ENCODE measurements around the gene STARD13.

STARD13 gene

GRCh38 chr13:33139780-33140535 is 145.6 kb downstream of the STARD13 start:
- DNase-seq, result no peak

DNA sequence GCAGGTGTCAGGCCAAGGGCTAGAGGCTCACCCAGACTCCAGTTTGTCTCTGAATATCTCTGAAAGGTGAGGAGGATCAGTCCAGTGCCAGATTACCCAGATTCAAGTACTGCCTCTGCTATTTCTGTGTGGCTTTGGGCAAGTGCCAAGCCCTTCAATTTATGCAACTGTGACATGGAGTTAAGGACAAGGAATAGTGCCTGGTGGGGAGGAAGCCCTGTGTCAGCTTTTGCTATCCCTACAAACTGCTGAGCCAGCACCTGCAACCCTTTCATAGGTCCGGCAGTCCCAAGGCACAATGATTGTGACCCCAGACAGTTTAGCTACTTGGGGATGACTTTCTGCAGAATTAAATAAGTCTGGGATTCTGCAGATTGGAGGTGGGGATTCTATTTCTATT is 146.4 kb downstream of the STARD13 start:
- no peak for DNase-seq

DNA sequence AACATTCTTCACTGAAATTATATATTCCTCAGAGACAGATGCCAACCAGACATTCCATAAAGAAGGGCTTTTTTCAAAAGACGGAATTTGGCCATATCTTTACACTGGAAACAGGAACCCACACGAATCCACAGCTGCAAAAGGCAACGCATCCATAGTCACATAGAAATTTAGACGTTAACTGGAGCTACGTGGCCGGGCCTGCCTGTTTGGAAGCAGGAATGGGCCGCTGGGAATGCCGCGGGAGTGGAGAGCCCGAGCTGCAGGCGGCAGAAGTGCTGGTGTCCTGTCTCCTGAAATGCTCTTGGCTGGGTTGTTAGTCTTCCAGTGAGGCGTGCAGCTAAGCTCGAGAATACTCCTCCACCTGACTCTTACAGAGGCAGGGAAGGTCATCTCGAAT is 147.1 kb downstream of the STARD13 start:
- DNase-seq, result no peak

GRCh38 chr13:33137721-33138120 is 147.8 kb downstream of the STARD13 start:
- no peak for DNase-seq

GRCh38 chr13:33135097-33135496 is 150.5 kb downstream of the STARD13 start:
- no peak for DNase-seq

GRCh38 chr13:33134213-33134612 is 151.3 kb downstream of the STARD13 start:
- no peak for DNase-seq

- DNase-seq, result no peak
Measured at GRCh38 chr13:33132644-33133440, 152.7 kb downstream of the STARD13 start.

GRCh38 chr13:33129886-33130285 is 155.7 kb downstream of the STARD13 start:
- no peak for DNase-seq

DNA sequence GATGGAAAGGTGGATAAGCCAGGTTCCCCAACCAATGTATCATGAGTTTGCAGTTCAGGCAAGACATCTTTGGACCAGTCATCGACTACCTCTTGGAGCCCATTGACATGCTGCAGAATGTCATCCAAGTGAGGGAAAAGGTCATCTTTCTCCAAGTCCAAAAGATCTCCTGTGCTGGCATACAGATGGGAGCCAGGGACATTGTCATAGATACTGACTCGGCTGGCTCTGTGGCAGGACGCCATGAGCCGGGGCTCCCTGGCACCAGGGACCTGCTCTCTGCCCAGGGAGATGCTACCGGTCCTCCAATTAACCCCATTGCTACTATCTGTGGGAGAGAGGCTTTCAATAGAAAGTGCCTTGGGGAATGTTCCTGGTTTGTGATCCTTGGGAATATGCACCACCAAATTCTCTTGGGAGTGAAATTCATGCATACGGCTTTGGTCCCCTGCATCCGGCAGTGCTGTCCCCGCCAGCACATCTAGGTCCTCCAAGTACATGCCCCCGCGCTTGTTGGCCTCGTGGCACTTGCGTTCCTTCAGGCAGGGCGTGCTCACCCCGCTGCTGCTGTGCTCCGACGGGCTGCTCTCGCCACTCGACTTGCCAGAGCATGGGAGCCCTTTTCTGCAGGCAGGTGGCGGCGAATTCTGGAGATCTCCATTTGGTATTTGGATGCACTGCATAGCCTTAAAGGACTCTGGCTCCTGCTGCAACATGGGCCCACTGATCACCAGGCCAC is 156.3 kb downstream of the STARD13 start:
- no peak for DNase-seq

GRCh38 chr13:33128134-33128533 is 157.4 kb downstream of the STARD13 start:
- no peak for DNase-seq

GRCh38 chr13:33127009-33127551 is 158.5 kb downstream of the STARD13 start:
- no peak for DNase-seq

DNA sequence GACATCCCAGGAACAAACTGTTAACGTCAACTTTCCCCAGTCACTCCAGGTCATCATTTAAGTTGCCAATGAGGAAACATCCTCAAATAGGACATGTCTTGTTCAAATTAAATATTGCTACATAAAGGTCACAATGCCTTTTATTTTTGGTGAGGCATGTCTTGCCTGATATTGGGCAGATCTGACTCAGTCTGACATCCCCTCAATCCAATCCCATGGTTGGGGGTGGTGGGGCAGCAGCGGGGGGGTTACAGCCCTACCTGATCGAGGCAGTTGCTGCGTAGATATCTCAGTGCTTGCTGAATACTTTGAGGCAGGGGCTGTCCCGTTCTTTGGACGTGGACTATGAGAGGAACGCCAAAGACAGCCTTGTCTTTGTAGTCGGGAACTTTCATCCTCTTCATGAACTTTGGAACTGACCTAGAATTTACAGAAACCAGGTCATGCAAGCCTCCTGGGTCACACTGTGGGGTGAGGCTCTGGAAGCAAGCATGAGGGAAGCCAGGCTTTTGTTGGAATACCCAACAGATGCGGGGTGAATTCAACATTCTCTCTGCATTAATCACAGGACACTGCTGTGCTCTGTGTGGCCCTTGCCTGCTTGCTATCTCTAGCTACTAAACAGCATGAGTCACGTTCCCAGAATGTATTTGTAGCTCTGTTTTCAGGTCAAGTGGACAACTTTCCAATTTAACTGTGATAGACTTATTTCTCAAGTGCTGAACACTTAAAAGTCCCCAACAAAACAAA is 159.6 kb downstream of the STARD13 start:
- no peak for DNase-seq

DNA sequence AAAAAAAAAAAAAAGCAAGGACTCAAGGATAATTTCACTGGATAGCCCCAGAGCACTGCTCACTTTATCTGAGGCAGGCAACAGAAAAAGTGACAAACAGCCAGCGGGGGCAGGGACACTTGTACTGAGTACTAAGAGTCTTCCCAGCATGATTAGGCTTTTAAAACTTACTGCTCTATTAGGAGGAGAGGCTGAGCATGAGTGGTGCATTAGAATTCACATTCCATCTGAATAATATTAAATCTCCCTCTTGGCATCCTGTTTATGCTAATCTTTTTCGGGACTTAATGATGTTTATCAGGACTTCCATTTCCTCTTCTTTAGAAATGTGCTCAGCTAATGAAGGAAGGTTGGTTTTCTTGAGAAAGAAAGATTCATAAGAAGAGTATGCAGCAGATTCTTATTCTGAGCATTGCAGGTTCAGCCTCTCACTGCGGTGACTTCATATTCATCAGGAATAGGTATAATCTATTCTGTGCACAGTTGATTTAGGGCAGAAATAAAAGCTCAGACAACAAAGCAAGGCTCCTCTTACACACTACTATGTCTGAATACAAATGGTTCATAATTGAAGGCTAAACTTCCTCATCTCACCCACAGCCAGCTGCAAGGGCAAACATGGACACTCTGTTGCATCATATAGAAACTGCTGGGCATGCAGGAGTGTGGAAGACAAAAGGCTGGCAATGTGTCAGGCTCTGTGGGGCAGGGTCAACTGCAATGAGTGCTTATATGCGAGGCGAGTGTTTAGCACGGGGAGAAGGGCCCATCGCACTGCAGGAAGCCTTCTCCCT is 162.3 kb downstream of the STARD13 start:
- peak in 1 of 5 experiments; percentile 69 for DNase-seq

DNA sequence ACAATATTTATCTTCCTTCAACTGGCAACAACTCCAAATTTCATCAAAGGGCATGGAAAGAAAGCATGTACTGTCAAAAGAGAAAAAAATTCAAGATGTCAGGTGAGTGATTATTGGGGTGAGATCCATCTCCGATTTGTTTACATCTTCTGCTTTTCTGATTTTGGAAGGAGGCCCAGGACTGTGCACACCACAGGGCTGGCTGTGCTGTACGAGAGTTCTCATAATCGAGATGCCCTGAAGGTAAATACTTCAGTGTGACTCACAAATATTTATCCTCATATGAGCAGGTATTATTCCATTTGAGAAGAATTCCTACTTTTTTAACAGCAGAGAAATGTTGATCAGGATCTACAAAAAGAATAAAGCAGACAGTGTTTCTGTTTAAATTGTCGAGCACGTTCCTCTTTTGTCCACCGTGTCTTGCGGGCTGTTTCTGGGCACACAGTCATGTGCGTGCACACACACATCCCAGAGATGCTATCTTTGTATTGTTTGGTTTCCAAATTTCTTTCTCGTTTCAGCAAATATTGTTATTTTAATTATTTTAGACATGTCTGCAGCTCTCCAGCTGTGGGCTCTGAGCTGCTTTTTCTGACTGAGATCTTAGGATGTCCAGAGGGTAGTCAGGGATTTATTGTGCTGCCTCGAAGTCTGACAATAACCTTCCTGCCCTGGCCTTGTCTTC is 165.6 kb downstream of the STARD13 start:
- no peak for DNase-seq

GRCh38 chr13:33119022-33119781 is 166.4 kb downstream of the STARD13 start:
- no peak for DNase-seq

GRCh38 chr13:33116321-33117010 is 169.1 kb downstream of the STARD13 start:
- peak in 1 of 5 experiments; percentile 38 for DNase-seq

- DNase-seq, result no peak
Measured at GRCh38 chr13:33115274-33115673, 170.3 kb downstream of the STARD13 start.

GRCh38 chr13:33114146-33114545 is 171.4 kb downstream of the STARD13 start:
- DNase-seq, result no peak

GRCh38 chr13:33112766-33113165 is 172.8 kb downstream of the STARD13 start:
- DNase-seq, result no peak

All from T-helper 2 cell (primary cell).